HCT116 (cell line): Measurements from ENCODE around the gene MICA. TPM values are rescaled to one million over a fixed set of nuclear protein-coding genes. Genes with fewer than 3 reads are reported as not detected.
"Not testable (repeated sequence)": the region's sequence is repeated elsewhere in the genome, so short reads cannot be mapped to it uniquely, and the experiment has no call there.

ENCODE experiments used
- ATAC-seq: fragments of 200-7000 bp; cut with Tn5 transposase; 2 replicates; pipeline ENCODE4 v1.9.1; 2020; ENCODE audit warnings: mild to moderate bottlenecking, moderate library complexity
- BruUV-seq: library from RNA; stranded (reverse); fragments of 400-500 nt; replicated peaks from 2 replicates; lab custom pipeline; 2021; lab: Mats Ljungman, UMichigan
- CTCF ChIA-PET: fragments of 300-600 bp; sonication (Branson Sonifier 250); formaldehyde crosslinking; loops from one replicate; lab custom pipeline; 2021; ENCODE audit warnings: antibody characterized with exemption; lab: Charles Lee
- POLR2A ChIA-PET: fragments of 300-600, 350-600 bp; sonication (Branson Sonifier 250); formaldehyde crosslinking; loops from one replicate; lab custom pipeline; 2021; ENCODE audit warnings: antibody characterized with exemption; lab: Charles Lee
- RAD21 ChIA-PET, 2 experiments: fragments of 300-600 bp; sonication (Branson Sonifier 250); formaldehyde crosslinking; loops; one replicate each; lab custom pipeline; 2023; ENCODE audit warnings: low total read pairs in 2 of 2; ENCODE audit not compliant: uncharacterized antibody in 2 of 2, unreplicated experiment in 2 of 2, low non-redundant PET in 1 of 2; lab: Charles Lee
- DNase-seq: peaks from one replicate; pipeline ENCODE4 v3.0.0-alpha.2; 2010; ENCODE audit warnings: low read depth, low spot score
- H2AFZ ChIP-seq: fragments of 200-600 bp; shearing (Covaris generic), sonication (generic); 2 replicates; pipeline ENCODE4 v1.6.1; 2017; ENCODE audit warnings: low read depth, mixed run types, mixed read lengths, antibody characterized with exemption, low read length; ENCODE audit not compliant: poor library complexity, severe bottlenecking
- H3K27ac ChIP-seq: 2 replicates; pipeline ENCODE4 v1.5.1; 2012; ENCODE audit warnings: low read depth, low read length
- H3K27me3 ChIP-seq: fragments of 200-600 bp; sonication (generic); 2 replicates; pipeline ENCODE4 v1.6.1; 2016; ENCODE audit warnings: mixed run types, low read length, mixed read lengths; ENCODE audit not compliant: insufficient read depth
- H3K36me3 ChIP-seq, 2 experiments: fragments of 200-500 bp in 1 of 2; fragments of 200-600 bp in 1 of 2; sonication (Bioruptor generic) in 1 of 2; sonication (generic) in 1 of 2; 2 replicates each; pipeline versions ENCODE4 v1.5.1 to v1.6.1; 2014 to 2016; ENCODE audit warnings: low read length in 2 of 2, inconsistent platforms in 1 of 2, mixed read lengths in 1 of 2, mixed run types in 1 of 2; ENCODE audit not compliant: insufficient read depth in 2 of 2, control insufficient read depth in 1 of 2
- H3K4me1 ChIP-seq, 2 experiments: fragments of 200-600 bp in 1 of 2; sonication (generic) in 1 of 2; 2 replicates each; pipeline versions ENCODE4 v1.5.1 to v1.6.1; 2012 to 2017; ENCODE audit warnings: low read length in 2 of 2, inconsistent platforms in 1 of 2, mild to moderate bottlenecking in 1 of 2, mixed read lengths in 1 of 2, mixed run types in 1 of 2, moderate library complexity in 1 of 2; ENCODE audit not compliant: insufficient read depth in 2 of 2, control insufficient read depth in 1 of 2
- H3K4me2 ChIP-seq: fragments of 200-600 bp; sonication (generic); 2 replicates; pipeline ENCODE4 v1.6.1; 2017; ENCODE audit warnings: mixed run types, low read length, mixed read lengths
- H3K4me3 ChIP-seq, 2 experiments: fragments of 200-600 bp in 1 of 2; sonication (generic) in 1 of 2; replicated peaks in 1 of 2; 2 replicates each; pipeline ENCODE4 v1.5.1; 2011 to 2016; ENCODE audit warnings: low read length in 2 of 2, control low read depth in 1 of 2, low read depth in 1 of 2, mild to moderate bottlenecking in 1 of 2, mixed read lengths in 1 of 2, mixed run types in 1 of 2
- H3K79me2 ChIP-seq: fragments of 200-600 bp; sonication (generic); 2 replicates; pipeline ENCODE4 v1.6.1; 2017; ENCODE audit warnings: mild to moderate bottlenecking, mixed run types, low read length, moderate library complexity, mixed read lengths; ENCODE audit not compliant: insufficient read depth
- H3K9ac ChIP-seq: fragments of 200-600 bp; sonication (generic); 2 replicates; pipeline ENCODE4 v1.6.1; 2016; ENCODE audit warnings: low read length, mixed read lengths
- H3K9me2 ChIP-seq: fragments of 200-600 bp; sonication (generic), shearing (Covaris generic); 2 replicates; pipeline ENCODE4 v1.6.1; 2017; ENCODE audit warnings: mixed run types, mild to moderate bottlenecking, moderate library complexity; ENCODE audit not compliant: insufficient read depth
- H3K9me3 ChIP-seq, 2 experiments: fragments of 200-500 bp in 1 of 2; fragments of 200-600 bp in 1 of 2; sonication (Bioruptor generic) in 1 of 2; sonication (generic) in 1 of 2; 2 replicates each; pipeline ENCODE4 v1.6.1; 2014 to 2017; ENCODE audit warnings: low read length in 2 of 2, mixed read lengths in 2 of 2, inconsistent platforms in 1 of 2, low read depth in 1 of 2, mild to moderate bottlenecking in 1 of 2, mixed run types in 1 of 2, moderate library complexity in 1 of 2; ENCODE audit not compliant: control insufficient read depth in 1 of 2, insufficient read depth in 1 of 2
- H4K20me1 ChIP-seq: fragments of 200-600 bp; sonication (generic), shearing (Covaris generic); 2 replicates; pipeline ENCODE4 v1.6.1; 2017; ENCODE audit warnings: mixed run types, mild to moderate bottlenecking, moderate library complexity; ENCODE audit not compliant: insufficient read depth
- CTCF ChIP-seq, 3 experiments: fragments of 200-600 bp in 1 of 3; sonication (generic) in 1 of 3; IDR thresholded peaks in 2 of 3; conservative IDR thresholded peaks in 1 of 3; 2 replicates each; pipeline ENCODE4 v1.5.1; 2012 to 2017; ENCODE audit warnings: low read depth in 2 of 3, low read length in 2 of 3, antibody characterized with exemption in 1 of 3, borderline replicate concordance in 1 of 3, control low read depth in 1 of 3, mild to moderate bottlenecking in 1 of 3, mixed read lengths in 1 of 3, mixed run types in 1 of 3, moderate library complexity in 1 of 3; ENCODE audit not compliant: insufficient read depth in 1 of 3
- FOSL1 ChIP-seq: IDR thresholded peaks from 2 replicates; pipeline ENCODE4 v1.6.1; 2012; ENCODE audit warnings: low read depth
- RAD21 ChIP-seq: IDR thresholded peaks from 2 replicates; pipeline ENCODE4 v1.6.1; 2012; ENCODE audit warnings: low read depth, mild to moderate bottlenecking
- REST ChIP-seq: IDR thresholded peaks from 2 replicates; pipeline ENCODE4 v1.6.1; 2012; ENCODE audit warnings: low read depth
- SIN3A ChIP-seq: IDR thresholded peaks from 2 replicates; pipeline ENCODE4 v1.6.1; 2012; ENCODE audit warnings: low read depth
- YY1 ChIP-seq: IDR thresholded peaks from 2 replicates; pipeline ENCODE4 v1.6.1; 2011; ENCODE audit warnings: low read length, low read depth, moderate library complexity, mild to moderate bottlenecking; ENCODE audit not compliant: insufficient replicate concordance; ENCODE audit errors: extremely low read depth
- ZFX ChIP-seq: fragments of 450-650 bp; IDR thresholded peaks from 2 replicates; pipeline ENCODE4 v1.6.1; 2017
- intact Hi-C: fragments of 100-400 bp; cut with micrococcal nuclease; formaldehyde crosslinking; loops from 2 replicates; pipeline ENCODE4 v1.10.0; 2022
- total RNA-seq: library from RNA; stranded (reverse); gene quantifications from one replicate; pipeline ENCODE4 v1.2.1, GENCODE V29; 2021; ENCODE audit not compliant: unreplicated experiment

Gene MICA
- total RNA-seq, 1 experiment from 2014 or later: 24.1 TPM

GRCh38 chr6:31412506-31412905 lies 9.1 kb downstream of the MICA start:
- ATAC-seq: no peak
- H3K9ac ChIP-seq: no peak overlapping the region
- CTCF ChIA-PET: no interaction called here
- no peak for DNase-seq
- no peaks in the 10 kb centered on the region for H3K9me3 ChIP-seq
- no peak overlapping the region for H3K27ac ChIP-seq
- RAD21 ChIA-PET: no interaction called here
- no peaks in the 10 kb centered on the region for H4K20me1 ChIP-seq
- BruUV-seq: no TSS peak
- H3K27me3 ChIP-seq: no peaks in the 10 kb centered on the region
- peaks cover 0 to 5% of the 10 kb centered on the region in 2 experiments; a peak in 1 of 4 replicates for H3K4me1 ChIP-seq
- no peaks in the 10 kb centered on the region for H3K9me2 ChIP-seq
- H3K79me2 ChIP-seq: peaks cover 33% of the 10 kb centered on the region
- no peak overlapping the region for H3K4me3 ChIP-seq
- H2AFZ ChIP-seq: no peak overlapping the region
- POLR2A ChIA-PET: no interaction called here
- H3K4me2 ChIP-seq: no peak overlapping the region
- TF ChIP-seq RAD21 (no peak), ZFX (no peak), FOSL1 (no peak), SIN3A (no peak), REST (no peak), YY1 (no peak), CTCF (IDR thresholded peaks at IDR 0.05 in 2 of 3, conservative IDR thresholded peaks at IDR 0.05 in 1 of 3; ENCODE audit: borderline replicate concordance in 1 of 3, insufficient read depth in 1 of 3, low read depth in 2 of 3, low read length in 2 of 3) (no peak)
- intact Hi-C loops: no loop called here
- H3K36me3 ChIP-seq: peaks cover 13 to 19% of the 10 kb centered on the region in 2 experiments; a peak in 3 of 4 replicates

GRCh38 chr6:31414148-31414770 lies 10.9 kb downstream of the MICA start:
- POLR2A ChIA-PET: not testable (repeated sequence)

More at GRCh38 chr6:31414148-31414770, 10.9 kb downstream of the MICA start:
- H4K20me1 ChIP-seq, ATAC-seq, H3K4me1 ChIP-seq, H2AFZ ChIP-seq, H3K27me3 ChIP-seq, H3K9me2 ChIP-seq, DNase-seq, H3K4me2 ChIP-seq, H3K9ac ChIP-seq, H3K9me3 ChIP-seq, intact Hi-C loops, BruUV-seq, H3K4me3 ChIP-seq, RAD21 ChIA-PET, H3K27ac ChIP-seq: not testable (repeated sequence)
- H3K36me3 ChIP-seq: peaks cover 13 to 19% of the 10 kb centered on the region in 2 experiments; a peak in 3 of 4 replicates
- peaks cover 16% of the 10 kb centered on the region for H3K79me2 ChIP-seq
- CTCF ChIA-PET: interaction anchor here (1.1 kb wide), 1 partner anchor 15 kb away, joined by 4 read pairs; no protein-coding TSS in a partner anchor
